ENCODE results near the gene CCDC87. TPM values are rescaled to one million over a fixed set of nuclear protein-coding genes. Genes with fewer than 3 reads are reported as not detected.

Gene CCDC87
- polyA plus RNA-seq, 1 experiment = 0.19 TPM

- no peaks in the 10 kb centered on the region; the same call in 1 of the 2 replicates for H3K9me3 ChIP-seq (ENCODE audit: control insufficient read depth, insufficient read depth, low read length)
- H3K27ac ChIP-seq (ENCODE audit: low read depth, low read length) = no peak overlapping the region
- TF ChIP-seq, protein P1, sequence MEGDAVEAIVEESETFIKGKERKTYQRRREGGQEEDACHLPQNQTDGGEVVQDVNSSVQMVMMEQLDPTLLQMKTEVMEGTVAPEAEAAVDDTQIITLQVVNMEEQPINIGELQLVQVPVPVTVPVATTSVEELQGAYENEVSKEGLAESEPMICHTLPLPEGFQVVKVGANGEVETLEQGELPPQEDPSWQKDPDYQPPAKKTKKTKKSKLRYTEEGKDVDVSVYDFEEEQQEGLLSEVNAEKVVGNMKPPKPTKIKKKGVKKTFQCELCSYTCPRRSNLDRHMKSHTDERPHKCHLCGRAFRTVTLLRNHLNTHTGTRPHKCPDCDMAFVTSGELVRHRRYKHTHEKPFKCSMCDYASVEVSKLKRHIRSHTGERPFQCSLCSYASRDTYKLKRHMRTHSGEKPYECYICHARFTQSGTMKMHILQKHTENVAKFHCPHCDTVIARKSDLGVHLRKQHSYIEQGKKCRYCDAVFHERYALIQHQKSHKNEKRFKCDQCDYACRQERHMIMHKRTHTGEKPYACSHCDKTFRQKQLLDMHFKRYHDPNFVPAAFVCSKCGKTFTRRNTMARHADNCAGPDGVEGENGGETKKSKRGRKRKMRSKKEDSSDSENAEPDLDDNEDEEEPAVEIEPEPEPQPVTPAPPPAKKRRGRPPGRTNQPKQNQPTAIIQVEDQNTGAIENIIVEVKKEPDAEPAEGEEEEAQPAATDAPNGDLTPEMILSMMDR (IDR thresholded peaks at IDR 0.05; ENCODE audit: low read depth, low read length) = no peak
- no peak for DNase-seq (ENCODE audit: low read depth, low spot score)
- peaks cover 4% of the 10 kb centered on the region for H3K27me3 ChIP-seq (ENCODE audit: control insufficient read depth, insufficient read depth, low read length)
- POLR2A ChIA-PET = no interaction called here
- CTCF ChIA-PET = interaction anchor here (1.0 kb wide), 1 partner anchor 14 kb away, joined by 4 read pairs; no protein-coding TSS in a partner anchor
- no peak overlapping the region for H3K4me3 ChIP-seq (ENCODE audit: low read depth, low read length)
Observed at GRCh38 chr11:66564538-66564937, 28.3 kb downstream of the CCDC87 start.

GRCh38 chr11:66563832-66564231 is 29.0 kb downstream of the CCDC87 start:
- DNase-seq (ENCODE audit: low read depth, low spot score) = no peak
- Histone ChIP-seq H3K9me3 (ENCODE audit: control insufficient read depth, insufficient read depth, low read length) (peaks cover 3% of the 10 kb centered on the region; the same call in 1 of the 2 replicates), H3K4me3 (ENCODE audit: low read depth, low read length) (no peak overlapping the region), H3K27me3 (ENCODE audit: control insufficient read depth, insufficient read depth, low read length) (peaks cover 7% of the 10 kb centered on the region), H3K27ac (ENCODE audit: low read depth, low read length) (no peak overlapping the region)
- TF ChIP-seq, protein P1 (IDR thresholded peaks at IDR 0.05; ENCODE audit: low read depth, low read length) = no peak
- POLR2A ChIA-PET = interaction anchor here (0.9 kb wide), 1 partner anchor 18 kb away, joined by 3 read pairs; the partner anchor contains the start of gene ZDHHC24
- CTCF ChIA-PET = no interaction called here

DNA sequence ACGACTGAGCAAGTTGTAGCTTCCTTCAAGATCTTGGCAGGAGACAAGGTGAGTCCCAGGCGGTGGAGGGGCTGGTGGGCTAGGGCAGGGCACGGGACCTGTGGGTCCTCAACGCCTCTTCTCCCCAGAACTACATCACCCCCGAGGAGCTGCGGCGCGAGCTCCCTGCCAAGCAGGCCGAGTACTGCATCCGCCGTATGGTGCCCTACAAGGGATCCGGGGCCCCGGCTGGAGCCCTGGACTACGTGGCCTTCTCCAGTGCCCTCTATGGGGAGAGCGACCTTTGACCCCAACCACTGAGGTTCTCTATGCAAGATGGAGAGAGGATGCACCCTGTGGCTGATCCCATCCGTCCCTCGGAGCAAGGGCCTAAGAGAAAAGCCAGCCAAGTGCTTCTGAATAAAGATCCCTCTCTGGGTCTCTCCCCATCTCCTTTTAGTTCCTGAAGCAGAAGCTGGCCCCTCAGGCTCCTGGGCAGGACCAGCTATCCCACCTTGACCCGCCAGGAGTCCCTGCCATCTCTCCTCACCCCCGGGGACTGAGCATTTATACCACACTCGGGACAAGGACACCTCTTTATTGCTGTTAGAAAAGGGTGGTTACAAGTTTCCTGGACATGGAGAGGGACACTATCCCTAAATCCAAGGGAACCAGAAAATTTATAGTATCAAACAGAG is 29.8 kb downstream of the CCDC87 start:
- H3K27me3 ChIP-seq (ENCODE audit: control insufficient read depth, insufficient read depth, low read length) = peaks cover 14% of the 10 kb centered on the region
- POLR2A ChIA-PET = interaction anchor here (0.9 kb wide), 1 partner anchor 17 kb away, joined by 3 read pairs; the partner anchor contains the start of gene ZDHHC24
- TF ChIP-seq, protein P1 (IDR thresholded peaks at IDR 0.05; ENCODE audit: low read depth, low read length) = no peak

GRCh38 chr11:66562275-66562674 is 30.6 kb downstream of the CCDC87 start:
- no peak for DNase-seq (ENCODE audit: low read depth, low spot score)
- Histone ChIP-seq H3K4me3 (ENCODE audit: low read depth, low read length) (no peak overlapping the region), H3K27ac (ENCODE audit: low read depth, low read length) (no peak overlapping the region), H3K9me3 (ENCODE audit: control insufficient read depth, insufficient read depth, low read length) (peaks cover 3% of the 10 kb centered on the region; the same call in 1 of the 2 replicates), H3K27me3 (ENCODE audit: control insufficient read depth, insufficient read depth, low read length) (peaks cover 20% of the 10 kb centered on the region)
- ChIA-PET POLR2A (interaction anchor here (0.5 to 1.2 kb wide), 2 partner anchors 16 to 27 kb away, joined by 3 to 4 read pairs; partner anchors contain the start of genes ACTN3 and ZDHHC24), CTCF (no interaction called here)
- TF ChIP-seq, protein P1 (IDR thresholded peaks at IDR 0.05; ENCODE audit: low read depth, low read length) = no peak

More for the DNA sequence above, 29.8 kb downstream of the CCDC87 start:
- DNase-seq (ENCODE audit: low read depth, low spot score) = no peak
- no peak overlapping the region for H3K4me3 ChIP-seq (ENCODE audit: low read depth, low read length)
- no peak overlapping the region for H3K27ac ChIP-seq (ENCODE audit: low read depth, low read length)
- CTCF ChIA-PET = no interaction called here
- peaks cover 3% of the 10 kb centered on the region; the same call in 1 of the 2 replicates for H3K9me3 ChIP-seq (ENCODE audit: control insufficient read depth, insufficient read depth, low read length)

DNA sequence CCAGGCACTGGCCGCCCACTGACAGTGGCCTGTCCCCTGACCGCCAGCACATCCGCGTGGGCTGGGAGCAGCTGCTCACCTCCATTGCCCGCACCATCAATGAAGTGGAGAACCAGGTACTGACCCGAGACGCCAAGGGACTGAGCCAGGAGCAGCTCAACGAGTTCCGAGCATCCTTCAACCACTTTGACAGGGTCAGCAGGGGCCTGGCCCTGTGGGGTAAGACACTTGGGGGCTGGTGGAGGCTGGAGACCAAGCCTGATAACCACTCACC is 31.0 kb downstream of the CCDC87 start:
- DNase-seq (ENCODE audit: low read depth, low spot score) = no peak
- Histone ChIP-seq H3K27me3 (ENCODE audit: control insufficient read depth, insufficient read depth, low read length) (peaks cover 16% of the 10 kb centered on the region), H3K27ac (ENCODE audit: low read depth, low read length) (no peak overlapping the region), H3K9me3 (ENCODE audit: control insufficient read depth, insufficient read depth, low read length) (peaks cover 3% of the 10 kb centered on the region; the same call in 1 of the 2 replicates), H3K4me3 (ENCODE audit: low read depth, low read length) (no peak overlapping the region)
- TF ChIP-seq, protein P1 (IDR thresholded peaks at IDR 0.05; ENCODE audit: low read depth, low read length) = no peak
- ChIA-PET CTCF (no interaction called here), POLR2A (interaction anchor here (0.5 to 1.2 kb wide), 2 partner anchors 16 to 28 kb away, joined by 3 to 4 read pairs; partner anchors contain the start of genes ACTN3 and ZDHHC24)
